Measurements from ENCODE around the gene DSCAM. TPM values are rescaled to one million over a fixed set of nuclear protein-coding genes. Genes with fewer than 3 reads are reported as not detected.

DSCAM gene
- total RNA-seq, 1 donor from 2014 or later, result not detected

GRCh38 chr21:40757366-40757765 is 89.6 kb downstream of the DSCAM start:
- no peak for DNase-seq (ENCODE audit: low spot score)
- no peaks in the 10 kb centered on the region for H3K9me3 Mint-ChIP-seq
- H3K9me3 ChIP-seq (ENCODE audit: low read depth), result no peaks in the 10 kb centered on the region

GRCh38 chr21:40754466-40754865 is 92.5 kb downstream of the DSCAM start:
- Histone ChIP-seq H3K79me2 (ENCODE audit: low read depth) (no peaks in the 10 kb centered on the region), H3K4me2 (no peak overlapping the region), H3K9ac (no peak overlapping the region), H3K4me1 (peaks cover 25% of the 10 kb centered on the region), H3K27me3 (no peaks in the 10 kb centered on the region), H3F3A (ENCODE audit: low read depth) (peaks cover 14% of the 10 kb centered on the region), H3K4me3 (no peak overlapping the region), H3K9me3 (ENCODE audit: low read depth) (no peaks in the 10 kb centered on the region), H3K27ac (no peak overlapping the region), H4K20me1 (ENCODE audit: low read depth) (no peaks in the 10 kb centered on the region), H2AFZ (replicated peaks) (no peak overlapping the region), H3K36me3 (no peaks in the 10 kb centered on the region)
- TF ChIP-seq EZH2 (IDR thresholded peaks at IDR 0.05), result no peak
- TF ChIP-seq EZH2phosphoT487 (IDR thresholded peaks at IDR 0.05), result no peak
- TF ChIP-seq CTCF (IDR thresholded peaks at IDR 0.05), result no peak
- Mint-ChIP-seq H3K27me3 (ENCODE audit: insufficient read depth, low read depth) (peaks cover 2% of the 10 kb centered on the region), H3K9me3 (no peaks in the 10 kb centered on the region), H3K4me3 (no peak overlapping the region), H3K4me1 (peaks cover 2% of the 10 kb centered on the region), H3K27ac (no peak overlapping the region), H3K36me3 (no peaks in the 10 kb centered on the region)
- DNase-seq (ENCODE audit: low spot score), result no peak

More at GRCh38 chr21:40757366-40757765, 89.6 kb downstream of the DSCAM start:
- Mint-ChIP-seq H3K27ac (no peak overlapping the region), H3K4me1 (peaks cover 2% of the 10 kb centered on the region), H3K4me3 (no peak overlapping the region), H3K27me3 (ENCODE audit: insufficient read depth, low read depth) (peaks cover 2% of the 10 kb centered on the region), H3K36me3 (no peaks in the 10 kb centered on the region)
- no peak overlapping the region for H3K4me3 ChIP-seq
- no peaks in the 10 kb centered on the region for H3F3A ChIP-seq (ENCODE audit: low read depth)
- peaks cover 6% of the 10 kb centered on the region for H3K4me1 ChIP-seq
- no peak overlapping the region for H3K9ac ChIP-seq
- no peak overlapping the region for H3K27ac ChIP-seq
- H4K20me1 ChIP-seq (ENCODE audit: low read depth), result no peaks in the 10 kb centered on the region
- no peaks in the 10 kb centered on the region for H3K27me3 ChIP-seq
- H3K4me2 ChIP-seq, result no peak overlapping the region
- H3K79me2 ChIP-seq (ENCODE audit: low read depth), result no peaks in the 10 kb centered on the region
- no peaks in the 10 kb centered on the region for H3K36me3 ChIP-seq
- no peak overlapping the region for H2AFZ ChIP-seq (replicated peaks)
- TF ChIP-seq EZH2 (IDR thresholded peaks at IDR 0.05) (no peak), CTCF (IDR thresholded peaks at IDR 0.05) (no peak), EZH2phosphoT487 (IDR thresholded peaks at IDR 0.05) (no peak)

- no peaks in the 10 kb centered on the region for H3K27me3 ChIP-seq
- no peak overlapping the region for H3K27ac ChIP-seq
- no peak overlapping the region for H2AFZ ChIP-seq (replicated peaks)
- Mint-ChIP-seq H3K4me1 (peaks cover 2% of the 10 kb centered on the region), H3K27ac (no peak overlapping the region), H3K27me3 (ENCODE audit: insufficient read depth, low read depth) (peaks cover 2% of the 10 kb centered on the region), H3K36me3 (no peaks in the 10 kb centered on the region), H3K4me3 (no peak overlapping the region), H3K9me3 (no peaks in the 10 kb centered on the region)
- no peaks in the 10 kb centered on the region for H4K20me1 ChIP-seq (ENCODE audit: low read depth)
- no peaks in the 10 kb centered on the region for H3K9me3 ChIP-seq (ENCODE audit: low read depth)
- no peak for TF ChIP-seq CTCF (IDR thresholded peaks at IDR 0.05)
- TF ChIP-seq EZH2phosphoT487 (IDR thresholded peaks at IDR 0.05), result no peak
- no peak for TF ChIP-seq EZH2 (IDR thresholded peaks at IDR 0.05)
- H3K4me3 ChIP-seq, result no peak overlapping the region
- DNase-seq (ENCODE audit: low spot score), result no peak
- no peaks in the 10 kb centered on the region for H3K79me2 ChIP-seq (ENCODE audit: low read depth)
- no peak overlapping the region for H3K9ac ChIP-seq
- H3F3A ChIP-seq (ENCODE audit: low read depth), result peaks cover 14% of the 10 kb centered on the region
- no peak overlapping the region for H3K4me2 ChIP-seq
- peaks cover 25% of the 10 kb centered on the region for H3K4me1 ChIP-seq
- no peaks in the 10 kb centered on the region for H3K36me3 ChIP-seq
Observed at GRCh38 chr21:40753756-40754155, 93.2 kb downstream of the DSCAM start.
